K562 (cell line): ENCODE data around the gene CGB3. TPM values are rescaled to one million over a fixed set of nuclear protein-coding genes. Genes with fewer than 3 reads are reported as not detected.

Experiments
- BCOR ChIP-seq: fragments of 450-650 bp; IDR thresholded peaks from 2 replicates; pipeline ENCODE4 v1.6.1; 2016
- ELF1 ChIP-seq: fragments of 200-800 bp; sonication (Bioruptor generic); IDR thresholded peaks from 2 replicates; pipeline ENCODE4 v1.6.1; 2016; ENCODE audit warnings: missing genetic modification characterization, missing compliant biosample characterization
- ETV5 ChIP-seq: sonication (generic); formaldehyde crosslinking; IDR thresholded peaks from 2 replicates; pipeline ENCODE4 v1.4.0; 2020; ENCODE audit warnings: low read depth, mild to moderate bottlenecking, missing genetic modification reagents
- FUS ChIP-seq: fragments of 200-400 bp; formaldehyde crosslinking; optimal IDR thresholded peaks from 2 replicates; pipeline ENCODE3; 2017; ENCODE audit warnings: low read depth, low read length
- GABPB1 ChIP-seq: sonication (generic); formaldehyde crosslinking; IDR thresholded peaks from 2 replicates; pipeline ENCODE4 v1.8.0; 2022; ENCODE audit warnings: mild to moderate bottlenecking, missing genetic modification reagents
- HMG20A ChIP-seq: fragments of 450-650 bp; formaldehyde crosslinking; conservative IDR thresholded peaks from 2 replicates; pipeline ENCODE4 v1.4.0; 2020; ENCODE audit warnings: mild to moderate bottlenecking, mixed read lengths
- MYNN ChIP-seq, 2 experiments: sonication (generic); formaldehyde crosslinking in 1 of 2; IDR thresholded peaks; 2 replicates each; pipeline versions ENCODE4 v1.5.0 to v1.6.1; 2016 to 2020; ENCODE audit warnings: antibody characterized with exemption in 1 of 2, missing genetic modification reagents in 1 of 2
- NFXL1 ChIP-seq: fragments of 450-650 bp; formaldehyde crosslinking; IDR thresholded peaks from 2 replicates; pipeline ENCODE4 v1.4.0; 2021; ENCODE audit warnings: mild to moderate bottlenecking
- RCOR1 ChIP-seq, 2 experiments: IDR thresholded peaks; 2 replicates each; pipeline ENCODE4 v1.6.1; 2012; ENCODE audit warnings: low read depth in 2 of 2, low read length in 2 of 2, borderline replicate concordance in 1 of 2, improper control_type of control experiment in 1 of 2
- TEAD1 ChIP-seq, 2 experiments: fragments of 450-650 bp in 1 of 2; sonication (generic) in 1 of 2; formaldehyde crosslinking; IDR thresholded peaks; 2 replicates each; pipeline versions ENCODE4 v1.4.0 to v1.8.0; 2020 to 2022; ENCODE audit warnings: mild to moderate bottlenecking in 2 of 2, missing genetic modification reagents in 1 of 2
- ZNF316 ChIP-seq: fragments of 450-650 bp; IDR thresholded peaks from 2 replicates; pipeline ENCODE4 v1.6.1; 2016
- ZNF507 ChIP-seq: conservative IDR thresholded peaks from 2 replicates; pipeline ENCODE4 v1.6.1; 2017; ENCODE audit warnings: missing genetic modification characterization, missing compliant biosample characterization
- polyA plus RNA-seq, 8 experiments: library from polyadenylated mRNA; depleted of rRNA in 4 of 8; stranded (reverse) in 5 of 8; unstranded in 3 of 8; fragments of >200 nt; fragmentation: Nextera tagmentation in 2 of 8; fragmentation: Illumina TruSeq in 1 of 8; extraction: Ambion mirVana in 2 of 8; extraction: Trizol in 1 of 8; gene quantifications; 2 replicates each; pipeline versions ENCODE4 v1.2.1 to v1.2.3, GENCODE V29; 2011 to 2014; ENCODE audit warnings: inconsistent platforms in 1 of 8, missing spikeins in 1 of 8
- total RNA-seq, 7 experiments: library from RNA; depleted of rRNA in 6 of 7; stranded (reverse); fragments of >200 nt in 6 of 7; fragmentation: Illumina TruSeq in 2 of 7; extraction: Trizol in 2 of 7; gene quantifications; 2 replicates each; pipeline versions ENCODE4 v1.2.1 to v1.2.3, GENCODE V29; 2011 to 2021; ENCODE audit warnings: low replicate concordance in 1 of 7
- TF ChIP-seq, protein P1 (sequence below): sonication (generic); formaldehyde crosslinking; IDR thresholded peaks from 2 replicates; pipeline ENCODE4 v1.9.0; 2022; ENCODE audit warnings: mild to moderate bottlenecking, missing genetic modification reagents
- TF ChIP-seq, protein P2 (sequence below), 2 experiments: fragments of 450-650 bp; formaldehyde crosslinking in 1 of 2; IDR thresholded peaks; 2 replicates each; pipeline versions ENCODE4 v1.4.0 to v1.6.1; 2014 to 2020; ENCODE audit warnings: mild to moderate bottlenecking in 2 of 2, borderline replicate concordance in 1 of 2, low read depth in 1 of 2
- TF ChIP-seq, protein P3 (sequence below), 3 experiments: IDR thresholded peaks in 2 of 3; conservative IDR thresholded peaks in 1 of 3; 2 replicates each; pipeline ENCODE4 v1.5.1; 2011 to 2012; ENCODE audit warnings: low read length in 3 of 3, mild to moderate bottlenecking in 3 of 3, control low read depth in 2 of 3, improper control_type of control experiment in 1 of 3, inconsistent platforms in 1 of 3, low read depth in 1 of 3, mixed read lengths in 1 of 3, moderate library complexity in 1 of 3; ENCODE audit not compliant: insufficient read depth in 2 of 3

CGB3 gene
- total and polyA plus RNA-seq, 9 of the 15 experiments (the other 6 are each of a cell fraction or from before 2014, with no cell fraction given) = not detected

DNA sequence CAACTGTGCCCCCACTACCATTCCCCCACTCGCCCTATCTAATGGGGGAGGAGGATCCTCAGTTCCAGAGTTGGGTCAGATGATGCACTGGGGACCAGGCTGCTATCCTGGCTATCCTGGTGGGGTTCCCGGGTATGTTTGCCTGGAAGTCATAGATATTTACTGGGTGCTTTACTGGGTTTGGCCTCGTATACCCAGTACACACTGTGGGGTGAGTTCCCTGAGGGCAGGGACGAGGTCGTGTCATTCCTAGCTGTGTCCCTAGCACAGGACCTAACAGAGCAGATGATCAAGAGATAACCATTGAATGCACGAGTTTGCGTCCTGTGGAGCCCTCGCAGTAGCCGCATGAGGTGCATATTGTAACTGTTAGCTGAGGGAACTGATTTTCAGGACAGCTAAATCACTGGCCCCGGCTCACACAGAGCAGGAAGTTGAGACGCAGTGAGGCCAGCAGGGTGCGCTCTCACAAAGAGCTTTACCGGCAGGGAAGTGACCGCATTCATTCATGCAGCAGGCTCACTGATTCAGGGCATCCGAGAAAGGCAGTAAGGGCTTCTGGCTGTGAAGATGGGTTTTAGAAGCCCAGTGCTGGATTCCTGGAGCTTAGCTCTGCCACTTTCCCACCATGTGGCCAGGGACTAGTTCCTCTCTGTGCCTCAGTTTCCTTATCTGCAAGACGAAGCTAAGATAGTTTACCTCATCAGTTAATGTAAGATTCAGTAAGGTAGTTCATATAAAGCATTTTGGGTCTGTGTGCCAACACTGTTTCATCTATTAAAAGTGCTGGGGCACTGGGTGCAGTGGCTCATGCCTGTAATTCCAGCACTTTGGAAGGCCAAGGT lies 24.4 kb downstream of the CGB3 start (continued):
- TF ChIP-seq TEAD1 (CRISPR knock-in tag; IDR thresholded peaks at IDR 0.05) = 0 out of 4 replicates have a peak, but pooled peaks of 1 of the 2 experiments have one; percentile 41
- TF ChIP-seq RCOR1 (IDR thresholded peaks at IDR 0.05; ENCODE audit: borderline replicate concordance in 1 of 2, low read depth in 2 of 2, low read length in 2 of 2) = peak; percentile 46 to 71; a peak in 2 of 4 replicates
- 0 out of 2 replicates have a peak, but pooled peaks have one; percentile 58 for TF ChIP-seq ETV5 (CRISPR knock-in tag)
- TF ChIP-seq GABPB1 = peak; percentile 64; the same call in 1 of the 2 replicates
- TF ChIP-seq BCOR = peak; percentile 45; the same call in 1 of the 2 replicates
- no peak for TF ChIP-seq FUS
- TF ChIP-seq, protein P1, sequence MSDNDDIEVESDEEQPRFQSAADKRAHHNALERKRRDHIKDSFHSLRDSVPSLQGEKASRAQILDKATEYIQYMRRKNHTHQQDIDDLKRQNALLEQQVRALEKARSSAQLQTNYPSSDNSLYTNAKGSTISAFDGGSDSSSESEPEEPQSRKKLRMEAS = 0 out of 2 replicates have a peak, but pooled peaks have one; percentile 16
- TF ChIP-seq, protein P2, sequence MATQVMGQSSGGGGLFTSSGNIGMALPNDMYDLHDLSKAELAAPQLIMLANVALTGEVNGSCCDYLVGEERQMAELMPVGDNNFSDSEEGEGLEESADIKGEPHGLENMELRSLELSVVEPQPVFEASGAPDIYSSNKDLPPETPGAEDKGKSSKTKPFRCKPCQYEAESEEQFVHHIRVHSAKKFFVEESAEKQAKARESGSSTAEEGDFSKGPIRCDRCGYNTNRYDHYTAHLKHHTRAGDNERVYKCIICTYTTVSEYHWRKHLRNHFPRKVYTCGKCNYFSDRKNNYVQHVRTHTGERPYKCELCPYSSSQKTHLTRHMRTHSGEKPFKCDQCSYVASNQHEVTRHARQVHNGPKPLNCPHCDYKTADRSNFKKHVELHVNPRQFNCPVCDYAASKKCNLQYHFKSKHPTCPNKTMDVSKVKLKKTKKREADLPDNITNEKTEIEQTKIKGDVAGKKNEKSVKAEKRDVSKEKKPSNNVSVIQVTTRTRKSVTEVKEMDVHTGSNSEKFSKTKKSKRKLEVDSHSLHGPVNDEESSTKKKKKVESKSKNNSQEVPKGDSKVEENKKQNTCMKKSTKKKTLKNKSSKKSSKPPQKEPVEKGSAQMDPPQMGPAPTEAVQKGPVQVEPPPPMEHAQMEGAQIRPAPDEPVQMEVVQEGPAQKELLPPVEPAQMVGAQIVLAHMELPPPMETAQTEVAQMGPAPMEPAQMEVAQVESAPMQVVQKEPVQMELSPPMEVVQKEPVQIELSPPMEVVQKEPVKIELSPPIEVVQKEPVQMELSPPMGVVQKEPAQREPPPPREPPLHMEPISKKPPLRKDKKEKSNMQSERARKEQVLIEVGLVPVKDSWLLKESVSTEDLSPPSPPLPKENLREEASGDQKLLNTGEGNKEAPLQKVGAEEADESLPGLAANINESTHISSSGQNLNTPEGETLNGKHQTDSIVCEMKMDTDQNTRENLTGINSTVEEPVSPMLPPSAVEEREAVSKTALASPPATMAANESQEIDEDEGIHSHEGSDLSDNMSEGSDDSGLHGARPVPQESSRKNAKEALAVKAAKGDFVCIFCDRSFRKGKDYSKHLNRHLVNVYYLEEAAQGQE (IDR thresholded peaks at IDR 0.05; ENCODE audit: borderline replicate concordance) = peak; percentile 56; the same call in 1 of the 2 replicates
- TF ChIP-seq, protein P2 (CRISPR knock-in tag; IDR thresholded peaks at IDR 0.05; ENCODE audit: low read depth) = no peak
- peak; percentile 53 for TF ChIP-seq ELF1 (tag)
- no peak for TF ChIP-seq ZNF316
- TF ChIP-seq, protein P3, sequence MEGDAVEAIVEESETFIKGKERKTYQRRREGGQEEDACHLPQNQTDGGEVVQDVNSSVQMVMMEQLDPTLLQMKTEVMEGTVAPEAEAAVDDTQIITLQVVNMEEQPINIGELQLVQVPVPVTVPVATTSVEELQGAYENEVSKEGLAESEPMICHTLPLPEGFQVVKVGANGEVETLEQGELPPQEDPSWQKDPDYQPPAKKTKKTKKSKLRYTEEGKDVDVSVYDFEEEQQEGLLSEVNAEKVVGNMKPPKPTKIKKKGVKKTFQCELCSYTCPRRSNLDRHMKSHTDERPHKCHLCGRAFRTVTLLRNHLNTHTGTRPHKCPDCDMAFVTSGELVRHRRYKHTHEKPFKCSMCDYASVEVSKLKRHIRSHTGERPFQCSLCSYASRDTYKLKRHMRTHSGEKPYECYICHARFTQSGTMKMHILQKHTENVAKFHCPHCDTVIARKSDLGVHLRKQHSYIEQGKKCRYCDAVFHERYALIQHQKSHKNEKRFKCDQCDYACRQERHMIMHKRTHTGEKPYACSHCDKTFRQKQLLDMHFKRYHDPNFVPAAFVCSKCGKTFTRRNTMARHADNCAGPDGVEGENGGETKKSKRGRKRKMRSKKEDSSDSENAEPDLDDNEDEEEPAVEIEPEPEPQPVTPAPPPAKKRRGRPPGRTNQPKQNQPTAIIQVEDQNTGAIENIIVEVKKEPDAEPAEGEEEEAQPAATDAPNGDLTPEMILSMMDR (IDR thresholded peaks at IDR 0.05 in 2 of 3, conservative IDR thresholded peaks at IDR 0.05 in 1 of 3; ENCODE audit: insufficient read depth in 2 of 3, low read depth in 1 of 3, low read length in 3 of 3) = peak; percentile 72 to 84 (median 73)
- no peak for TF ChIP-seq NFXL1
- TF ChIP-seq HMG20A (CRISPR knock-in tag) = no peak
- no peak for TF ChIP-seq ZNF507 (tag)
- peak; percentile 28; the same call in 1 of the 2 replicates for TF ChIP-seq MYNN (IDR thresholded peaks at IDR 0.05)
- no peak for TF ChIP-seq MYNN (CRISPR knock-in tag; IDR thresholded peaks at IDR 0.05)
- TF ChIP-seq, all 486 proteins: peak for 22
